H1 (cell line): Measurements from ENCODE around the gene GTF2H3. TPM values are rescaled to one million over a fixed set of nuclear protein-coding genes. Genes with fewer than 3 reads are reported as not detected.

Experiments used
- CTCF ChIA-PET: fragments of 300-600 bp; sonication (Branson Sonifier 250); formaldehyde crosslinking; loops from one replicate; lab custom pipeline; 2021; ENCODE audit not compliant: partially characterized antibody; lab: Charles Lee
- POLR2A ChIA-PET: fragments of 300-600 bp; sonication (Branson Sonifier 250); formaldehyde crosslinking; loops from one replicate; lab custom pipeline; 2021; ENCODE audit warnings: inconsistent platforms; ENCODE audit not compliant: partially characterized antibody; lab: Charles Lee
- DNase-seq, 2 experiments: peaks; one replicate each; pipeline versions ENCODE4 v3.0.0 to v3.0.0-alpha.2; 2010 to 2022; ENCODE audit warnings: low spot score in 2 of 2, low read depth in 1 of 2, mixed read lengths in 1 of 2
- FAIRE-seq: peaks from 2 replicates; lab custom pipeline; 2011; peaks lifted over from hg19 to GRCh38; lab: Jason Lieb, UNC
- H2AFZ ChIP-seq: 2 replicates; pipeline ENCODE4 v1.8.1; 2012; ENCODE audit warnings: low read length, inconsistent platforms
- H2AK5ac ChIP-seq: 2 replicates; pipeline ENCODE4 v1.6.1; 2013; ENCODE audit warnings: low read depth, low read length
- H2BK120ac ChIP-seq: replicated peaks from 2 replicates; pipeline ENCODE3; 2013; ENCODE audit warnings: low read depth, low read length, inconsistent platforms
- H2BK12ac ChIP-seq: 2 replicates; pipeline ENCODE4 v1.6.1; 2013; ENCODE audit warnings: low read depth, low read length
- H2BK15ac ChIP-seq: 2 replicates; pipeline ENCODE4 v1.6.1; 2013; ENCODE audit warnings: low read length
- H2BK20ac ChIP-seq: 2 replicates; pipeline ENCODE4 v1.6.1; 2013; ENCODE audit warnings: low read length
- H2BK5ac ChIP-seq: 2 replicates; pipeline ENCODE4 v1.6.1; 2013; ENCODE audit warnings: low read depth, low read length
- H3K14ac ChIP-seq: 2 replicates; pipeline ENCODE4 v1.6.1; 2013; ENCODE audit warnings: inconsistent platforms; ENCODE audit not compliant: insufficient read length
- H3K18ac ChIP-seq: 2 replicates; pipeline ENCODE4 v1.6.1; 2013; ENCODE audit warnings: low read length; ENCODE audit errors: extremely low read depth
- H3K23ac ChIP-seq: 2 replicates; pipeline ENCODE4 v1.6.1; 2013; ENCODE audit warnings: inconsistent platforms; ENCODE audit not compliant: insufficient read length
- H3K23me2 ChIP-seq: 2 replicates; pipeline ENCODE4 v1.6.1; 2013; ENCODE audit warnings: low read depth, low read length
- H3K27ac ChIP-seq: 2 replicates; pipeline ENCODE4 v1.6.1; 2011; ENCODE audit warnings: low read depth, low read length, inconsistent platforms
- H3K27me3 ChIP-seq, 4 experiments: replicated peaks in 1 of 4; 1 replicate in 1 of 4; 2 replicates in 3 of 4; pipeline versions ENCODE4 v1.6.1 to v1.8.1; 2011 to 2013; ENCODE audit warnings: low read length in 3 of 4, mild to moderate bottlenecking in 3 of 4, inconsistent platforms in 2 of 4, mixed read lengths in 2 of 4, moderate library complexity in 1 of 4; ENCODE audit not compliant: control insufficient read depth in 3 of 4, insufficient read depth in 3 of 4; ENCODE audit errors: extremely low read depth in 1 of 4
- H3K36me3 ChIP-seq, 4 experiments: 2 replicates each; pipeline versions ENCODE4 v1.6.1 to v1.8.1; 2011 to 2013; ENCODE audit warnings: mild to moderate bottlenecking in 4 of 4, low read length in 3 of 4, moderate library complexity in 2 of 4, control low read depth in 1 of 4, inconsistent platforms in 1 of 4; ENCODE audit not compliant: insufficient read depth in 4 of 4, control insufficient read depth in 2 of 4
- H3K4ac ChIP-seq: replicated peaks from 2 replicates; pipeline ENCODE3; 2013; ENCODE audit warnings: low read length, low read depth, mixed read lengths, inconsistent platforms; ENCODE audit not compliant: insufficient read length
- H3K4me1 ChIP-seq, 4 experiments: replicated peaks in 1 of 4; 1 replicate in 1 of 4; 2 replicates in 3 of 4; pipeline versions ENCODE4 v1.6.1 to v1.8.1; 2011 to 2013; ENCODE audit warnings: low read length in 3 of 4, inconsistent platforms in 2 of 4, mixed read lengths in 1 of 4; ENCODE audit not compliant: insufficient read depth in 4 of 4, control insufficient read depth in 3 of 4
- H3K4me2 ChIP-seq, 2 experiments: 2 replicates each; pipeline versions ENCODE4 v1.6.1 to v1.8.1; 2011 to 2013; ENCODE audit warnings: low read depth in 2 of 2, low read length in 2 of 2, control low read depth in 1 of 2, inconsistent platforms in 1 of 2, mild to moderate bottlenecking in 1 of 2; ENCODE audit not compliant: insufficient read depth in 1 of 2
- H3K4me3 ChIP-seq, 4 experiments: fragments of 200-600, 300-600 bp in 1 of 4; sonication (generic), shearing (Covaris generic), sonication (Bioruptor Twin) in 1 of 4; 2 replicates each; pipeline versions ENCODE4 v1.5.1 to v1.8.1; 2011 to 2016; ENCODE audit warnings: low read length in 4 of 4, low read depth in 3 of 4, control low read depth in 2 of 4, inconsistent platforms in 2 of 4, mild to moderate bottlenecking in 2 of 4, mixed read lengths in 1 of 4, moderate library complexity in 1 of 4; ENCODE audit not compliant: insufficient read depth in 2 of 4; ENCODE audit errors: extremely low read depth in 1 of 4
- H3K56ac ChIP-seq: replicated peaks from 2 replicates; pipeline ENCODE3; 2013; ENCODE audit warnings: low read depth, mild to moderate bottlenecking, mixed read lengths, low read length, inconsistent platforms; ENCODE audit not compliant: insufficient read length
- H3K79me1 ChIP-seq: 2 replicates; pipeline ENCODE4 v1.6.1; 2013; ENCODE audit warnings: low read depth, low read length, control low read depth
- H3K79me2 ChIP-seq, 2 experiments: 2 replicates each; pipeline versions ENCODE4 v1.6.1 to v1.8.1; 2012 to 2013; ENCODE audit warnings: low read length in 2 of 2, mild to moderate bottlenecking in 2 of 2, inconsistent platforms in 1 of 2; ENCODE audit not compliant: insufficient read depth in 2 of 2, control insufficient read depth in 1 of 2
- H3K9ac ChIP-seq, 4 experiments: replicated peaks in 1 of 4; 1 replicate in 1 of 4; 2 replicates in 3 of 4; pipeline versions ENCODE4 v1.6.1 to v1.8.1; 2011 to 2013; ENCODE audit warnings: low read depth in 3 of 4, low read length in 3 of 4, control low read depth in 2 of 4, mild to moderate bottlenecking in 2 of 4, moderate library complexity in 2 of 4, inconsistent platforms in 1 of 4; ENCODE audit errors: extremely low read depth in 1 of 4
- H3K9me3 ChIP-seq, 2 experiments: 2 replicates each; pipeline versions ENCODE4 v1.6.1 to v1.8.1; 2012 to 2013; ENCODE audit warnings: mild to moderate bottlenecking in 2 of 2, moderate library complexity in 2 of 2, control low read depth in 1 of 2, inconsistent platforms in 1 of 2, low read depth in 1 of 2, low read length in 1 of 2, mixed read lengths in 1 of 2; ENCODE audit not compliant: insufficient read depth in 2 of 2
- H4K20me1 ChIP-seq, 2 experiments: replicated peaks in 1 of 2; 2 replicates each; pipeline versions ENCODE3 to v1.8.1; 2011 to 2013; ENCODE audit warnings: inconsistent platforms in 2 of 2, low read length in 2 of 2, mild to moderate bottlenecking in 1 of 2; ENCODE audit not compliant: insufficient read depth in 2 of 2, control insufficient read depth in 1 of 2
- H4K5ac ChIP-seq: 2 replicates; pipeline ENCODE4 v1.6.1; 2013; ENCODE audit warnings: low read length, low read depth, mixed read lengths, inconsistent platforms; ENCODE audit not compliant: insufficient read length
- H4K8ac ChIP-seq: 2 replicates; pipeline ENCODE4 v1.8.0; 2013; ENCODE audit warnings: mild to moderate bottlenecking, moderate library complexity, low read length, inconsistent platforms; ENCODE audit not compliant: insufficient read depth; ENCODE audit errors: extremely low read depth
- H4K91ac ChIP-seq: replicated peaks from 2 replicates; pipeline ENCODE3; 2013; ENCODE audit warnings: low read length, mixed read lengths, inconsistent platforms; ENCODE audit not compliant: insufficient read length
- ASH2L ChIP-seq: fragments of 200-600, 300-600 bp; sonication (generic); IDR thresholded peaks from one replicate; pipeline ENCODE4 v1.7.1; 2017; ENCODE audit warnings: low read length
- CHD2 ChIP-seq: IDR thresholded peaks from 2 replicates; pipeline ENCODE4 v1.6.1; 2012; ENCODE audit warnings: low read length, improper control_type of control experiment
- EP300 ChIP-seq, 2 experiments: IDR thresholded peaks; 1 replicate in 1 of 2; 2 replicates in 1 of 2; pipeline ENCODE4 v1.6.1; 2011 to 2012; ENCODE audit warnings: low read depth in 2 of 2, low read length in 2 of 2, mild to moderate bottlenecking in 2 of 2, borderline replicate concordance in 1 of 2, inconsistent platforms in 1 of 2, moderate library complexity in 1 of 2
- GABPA ChIP-seq: IDR thresholded peaks from 2 replicates; pipeline ENCODE4 v1.6.1; 2011; ENCODE audit warnings: mild to moderate bottlenecking, low read length, moderate library complexity, borderline replicate concordance; ENCODE audit not compliant: insufficient read depth
- PHF8 ChIP-seq: fragments of 200-600 bp; sonication (generic); conservative IDR thresholded peaks from 2 replicates; pipeline ENCODE4 v1.7.1; 2012; ENCODE audit warnings: low read depth, mild to moderate bottlenecking, inconsistent platforms, low read length, moderate library complexity
- WGBS, 2 experiments: shearing (Covaris generic) in 1 of 2; methylation state at CpG; one replicate each; pipeline versions ENCODE4 v1.1.6 to v1.1.7; 2013 to 2015; ENCODE audit warnings: low lambda C conversion rate in 2 of 2, mixed read lengths in 2 of 2, inconsistent platforms in 1 of 2, low coverage in 1 of 2, missing lambda C conversion rate in 1 of 2; ENCODE audit not compliant: insufficient replicate concordance in 2 of 2, insufficient coverage in 1 of 2, insufficient read length in 1 of 2; ENCODE audit errors: extremely low coverage in 1 of 2, missing lambda C conversion rate in 1 of 2; 5-methylcytosine and 5-hydroxymethylcytosine counted together
- polyA plus RNA-seq, 7 experiments: library from polyadenylated mRNA; depleted of rRNA in 3 of 7; stranded (reverse) in 5 of 7; unstranded in 2 of 7; fragments of >200 nt in 5 of 7; fragments of 200-250 nt in 2 of 7; gene quantifications; 1 replicate in 5 of 7; 2 replicates in 1 of 7; 4 replicates in 1 of 7; pipeline versions ENCODE4 v1.2.1 to v1.2.3, GENCODE V29; 2011 to 2013; ENCODE audit warnings: missing spikeins in 2 of 7, mixed read lengths in 2 of 7
- total RNA-seq: library from RNA; stranded (reverse); fragmentation: NEBNext Ultra II Directional; extraction: Animal tissue kit (Norgen Biotek cat#: 25700); gene quantifications from 2 replicates; pipeline ENCODE4 v1.2.1, GENCODE V29; 2021

Gene GTF2H3
- total and polyA plus RNA-seq, 2 of the 8 experiments (the other 6 are each of a cell fraction or from before 2014, with no cell fraction given): 21.0 to 32.1 TPM

GRCh38 chr12:123654129-123654701 lies 20.6 kb downstream of the GTF2H3 start:
- Histone ChIP-seq H3K4ac (no peak overlapping the region), H3K23me2 (peaks cover 5% of the 10 kb centered on the region; the same call in 1 of the 2 replicates), H3K4me1 (no peaks in the 10 kb centered on the region), H2BK5ac (no peak overlapping the region), H4K20me1 (no peaks in the 10 kb centered on the region), H2AFZ (no peak overlapping the region), H3K9me3 (no peaks in the 10 kb centered on the region), H3K14ac (no peak overlapping the region), H2BK12ac (no peak overlapping the region), H2BK20ac (no peak overlapping the region), H3K56ac (no peak overlapping the region), H3K79me2 (no peaks in the 10 kb centered on the region), H2BK120ac (no peak overlapping the region), H4K8ac (no peak overlapping the region), H4K91ac (no peak overlapping the region), H3K23ac (no peak overlapping the region), H2BK15ac (no peak overlapping the region), H2AK5ac (no peak overlapping the region), H3K79me1 (no peaks in the 10 kb centered on the region), H3K27me3 (no peaks in the 10 kb centered on the region), H3K9ac (no peak overlapping the region), H3K18ac (no peak overlapping the region), H4K5ac (no peak overlapping the region), H3K4me2 (no peak overlapping the region), H3K36me3 (peaks cover 3 to 39% (median 6%) of the 10 kb centered on the region in 4 experiments; a peak in 7 of 8 replicates), H3K27ac (no peak overlapping the region), H3K4me3 (no peak overlapping the region)
- DNase-seq (no peak), FAIRE-seq (no peak)
- POLR2A ChIA-PET: no interaction called here
- CTCF ChIA-PET: no interaction called here
- WGBS, 2 experiments: 85 to 100% methylated on average over 3 to 4 of the region's 4 CpGs
- TF ChIP-seq CHD2 (no peak), GABPA (no peak), PHF8 (no peak), ASH2L (no peak), EP300 (IDR thresholded peaks at IDR 0.05; ENCODE audit: borderline replicate concordance in 1 of 2, low read depth in 2 of 2, low read length in 2 of 2) (no peak)
